BLaER1 (cell line): ENCODE results near the gene PAN3.

ENCODE experiments used
- H3K27ac ChIP-seq: shearing (Covaris generic); formaldehyde crosslinking; 2 replicates; pipeline ENCODE4 v1.8.1; 2022
- H3K27me3 ChIP-seq: shearing (Covaris generic); formaldehyde crosslinking; 2 replicates; pipeline ENCODE4 v1.8.1; 2022
- H3K36me3 ChIP-seq: shearing (Covaris generic); formaldehyde crosslinking; 2 replicates; pipeline ENCODE4 v1.8.1; 2022
- H3K4me1 ChIP-seq: shearing (Covaris generic); formaldehyde crosslinking; 2 replicates; pipeline ENCODE4 v1.8.1; 2022
- H3K4me2 ChIP-seq: shearing (Covaris generic); formaldehyde crosslinking; 2 replicates; pipeline ENCODE4 v1.8.1; 2022
- H3K4me3 ChIP-seq: shearing (Covaris generic); formaldehyde crosslinking; 2 replicates; pipeline ENCODE4 v1.8.1; 2022
- H3K9ac ChIP-seq: shearing (Covaris generic); formaldehyde crosslinking; 2 replicates; pipeline ENCODE4 v1.8.1; 2022
- H3K9me3 ChIP-seq: shearing (Covaris generic); formaldehyde crosslinking; 2 replicates; pipeline ENCODE4 v1.8.1; 2022
- H4K20me1 ChIP-seq: shearing (Covaris generic); formaldehyde crosslinking; 2 replicates; pipeline ENCODE4 v1.8.1; 2022
- Cebpa-rat ChIP-seq: shearing (Covaris generic); IDR thresholded peaks from 2 replicates; pipeline ENCODE4 v1.8.1; 2022

The PAN3 gene

DNA sequence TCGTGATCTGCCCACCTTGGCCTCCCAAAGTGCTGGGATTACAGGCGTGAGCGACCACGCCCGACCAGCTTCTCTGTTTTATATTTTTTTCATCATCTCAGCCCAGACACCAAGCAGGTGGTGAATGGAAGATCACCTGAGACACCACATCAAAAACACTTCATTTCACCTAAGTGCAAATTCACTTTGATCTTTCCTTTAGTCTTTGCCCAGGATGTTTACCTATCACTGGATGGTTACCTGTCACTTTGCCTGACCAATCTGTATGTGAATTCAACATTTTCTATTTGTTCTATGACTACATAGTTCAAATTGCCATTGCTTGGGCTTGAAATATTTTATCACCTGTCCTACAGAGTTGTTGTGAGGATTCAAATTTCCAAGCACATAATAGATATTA, 65.7 kb downstream of the PAN3 start:
- Histone ChIP-seq H3K27me3 (no peaks in the 10 kb centered on the region), H4K20me1 (no peaks in the 10 kb centered on the region), H3K4me1 (no peaks in the 10 kb centered on the region), H3K27ac (no peak overlapping the region), H3K9me3 (no peaks in the 10 kb centered on the region; the same call in 1 of the 2 replicates), H3K9ac (no peak overlapping the region), H3K36me3 (peaks cover 90% of the 10 kb centered on the region), H3K4me2 (no peak overlapping the region), H3K4me3 (no peak overlapping the region)
- no peak for TF ChIP-seq Cebpa-rat

DNA sequence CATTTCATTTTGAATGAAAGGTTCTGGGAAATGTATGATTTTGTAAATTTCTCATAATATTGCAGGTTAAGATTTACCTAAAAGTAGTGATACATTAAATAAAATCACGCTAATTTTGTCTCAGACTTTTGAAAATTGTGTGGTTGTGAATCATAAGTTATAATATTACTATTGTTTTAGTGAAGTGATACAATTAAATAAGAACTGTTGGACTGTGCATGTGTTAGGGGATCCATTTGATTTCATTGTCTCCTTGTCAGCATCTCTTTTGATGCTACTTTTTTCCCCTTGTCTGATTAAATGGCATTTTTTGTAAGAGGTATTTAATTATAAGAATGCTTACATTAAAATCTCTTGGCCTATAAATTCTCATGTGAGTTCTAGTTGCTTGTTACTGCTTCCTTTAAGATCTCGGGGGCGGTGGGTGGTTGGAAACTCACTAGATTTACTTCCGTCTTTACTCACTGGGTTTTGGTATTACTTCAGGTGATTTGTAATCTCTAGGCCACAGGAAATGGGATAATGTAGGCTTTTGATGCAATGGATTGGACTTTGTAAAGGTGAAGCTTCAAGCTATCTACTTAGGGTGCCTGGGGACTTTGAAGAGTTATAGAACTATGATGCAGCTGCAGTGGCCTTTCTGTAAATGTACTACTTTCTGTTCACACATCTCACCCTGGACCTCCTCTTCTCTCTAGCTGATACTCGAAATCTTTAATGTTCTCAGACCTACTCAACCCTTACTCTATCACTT, 66.5 kb downstream of the PAN3 start:
- no peaks in the 10 kb centered on the region for H4K20me1 ChIP-seq
- no peak for TF ChIP-seq Cebpa-rat
- no peak overlapping the region for H3K27ac ChIP-seq
- H3K4me3 ChIP-seq = no peak overlapping the region
- no peaks in the 10 kb centered on the region for H3K4me1 ChIP-seq
- no peaks in the 10 kb centered on the region; the same call in 1 of the 2 replicates for H3K9me3 ChIP-seq
- H3K9ac ChIP-seq = no peak overlapping the region
- no peak overlapping the region for H3K4me2 ChIP-seq
- peaks cover 91% of the 10 kb centered on the region for H3K36me3 ChIP-seq
- H3K27me3 ChIP-seq = no peaks in the 10 kb centered on the region

DNA sequence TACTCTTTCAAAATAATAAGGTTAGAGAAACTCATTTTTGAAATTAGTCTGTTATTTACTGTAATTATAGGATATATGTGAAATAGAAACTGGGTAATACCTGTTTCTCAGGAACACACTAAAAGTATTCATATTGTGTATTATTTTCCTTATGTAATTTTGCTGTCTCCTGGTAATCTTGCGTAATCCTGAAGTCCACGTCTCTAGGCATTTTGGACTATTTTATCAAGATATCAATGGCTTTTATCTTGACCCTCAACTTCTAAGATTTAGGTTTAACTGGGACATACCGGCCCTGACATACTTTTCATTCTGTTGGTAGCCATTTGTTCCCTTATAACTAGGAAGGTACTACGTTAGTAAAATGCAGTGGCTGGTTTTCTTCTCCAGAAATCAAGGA, 80.3 kb downstream of the PAN3 start:
- TF ChIP-seq Cebpa-rat = no peak
- Histone ChIP-seq H3K9me3 (no peaks in the 10 kb centered on the region), H3K4me2 (no peak overlapping the region), H3K4me1 (no peaks in the 10 kb centered on the region), H3K36me3 (peaks cover 49% of the 10 kb centered on the region), H4K20me1 (no peaks in the 10 kb centered on the region), H3K27me3 (no peaks in the 10 kb centered on the region), H3K27ac (no peak overlapping the region), H3K4me3 (no peak overlapping the region), H3K9ac (no peak overlapping the region)

DNA sequence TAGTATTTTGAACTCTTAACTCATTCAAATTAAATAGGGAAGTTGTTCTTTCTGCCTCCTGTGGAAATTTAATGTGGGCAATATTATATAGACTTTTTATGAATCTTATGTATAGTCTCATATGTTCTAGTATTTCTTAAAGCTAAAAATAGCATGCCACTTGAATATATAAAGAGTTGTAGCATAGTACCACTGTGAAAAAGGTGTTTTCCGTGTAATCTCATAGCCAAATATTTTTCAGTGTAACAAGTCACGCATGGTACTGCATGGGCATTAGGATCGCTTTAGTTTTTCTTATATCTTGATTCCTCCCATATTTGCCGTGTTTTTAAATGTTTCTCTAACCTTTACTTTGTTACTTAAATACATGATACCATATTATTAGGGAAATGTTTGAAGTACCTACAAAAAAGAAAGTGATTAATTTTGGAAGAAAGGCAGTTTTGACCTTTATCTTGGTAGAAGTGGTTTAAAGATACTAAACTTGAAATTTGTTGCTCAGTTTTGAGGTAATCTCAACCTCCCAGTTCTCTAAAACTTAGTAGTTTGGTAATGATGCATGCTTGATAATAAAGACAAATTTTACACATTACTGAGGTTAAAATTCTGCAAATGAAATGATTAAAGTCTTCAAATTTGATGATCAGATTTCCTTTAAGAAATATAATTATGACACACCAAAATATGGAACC, 81.2 kb downstream of the PAN3 start:
- TF ChIP-seq Cebpa-rat = no peak
- H3K36me3 ChIP-seq = peaks cover 49% of the 10 kb centered on the region

DNA sequence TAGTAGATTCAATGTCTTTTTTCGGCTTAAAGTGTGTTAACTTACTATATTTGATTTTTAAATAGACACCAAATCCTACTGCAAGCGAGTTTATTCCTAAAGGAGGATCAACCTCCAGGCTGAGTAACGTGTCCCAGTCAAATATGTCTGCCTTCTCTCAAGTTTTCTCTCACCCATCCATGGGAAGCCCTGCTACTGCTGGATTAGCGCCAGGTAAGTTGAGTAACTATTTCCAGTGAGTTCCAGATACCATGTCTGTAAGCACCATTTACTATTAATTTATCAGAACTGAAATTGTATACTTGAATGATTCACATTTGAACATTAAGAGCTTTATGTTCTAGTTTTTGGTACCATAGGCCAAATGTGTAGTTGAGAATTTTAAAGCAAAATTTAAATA, 81.8 kb downstream of the PAN3 start:
- TF ChIP-seq Cebpa-rat = no peak
- Histone ChIP-seq H3K27me3 (no peaks in the 10 kb centered on the region), H4K20me1 (no peaks in the 10 kb centered on the region), H3K4me1 (no peaks in the 10 kb centered on the region), H3K27ac (no peak overlapping the region), H3K9ac (no peak overlapping the region), H3K36me3 (peaks cover 47% of the 10 kb centered on the region), H3K4me2 (no peak overlapping the region), H3K4me3 (no peak overlapping the region), H3K9me3 (no peaks in the 10 kb centered on the region; the same call in 1 of the 2 replicates)

More for the DNA sequence above, 81.2 kb downstream of the PAN3 start:
- H3K27ac ChIP-seq = no peak overlapping the region
- H3K4me1 ChIP-seq = no peaks in the 10 kb centered on the region
- H3K9ac ChIP-seq = no peak overlapping the region
- no peak overlapping the region for H3K4me2 ChIP-seq
- H3K9me3 ChIP-seq = no peaks in the 10 kb centered on the region; the same call in 1 of the 2 replicates
- no peaks in the 10 kb centered on the region for H4K20me1 ChIP-seq
- no peaks in the 10 kb centered on the region for H3K27me3 ChIP-seq
- no peak overlapping the region for H3K4me3 ChIP-seq

DNA sequence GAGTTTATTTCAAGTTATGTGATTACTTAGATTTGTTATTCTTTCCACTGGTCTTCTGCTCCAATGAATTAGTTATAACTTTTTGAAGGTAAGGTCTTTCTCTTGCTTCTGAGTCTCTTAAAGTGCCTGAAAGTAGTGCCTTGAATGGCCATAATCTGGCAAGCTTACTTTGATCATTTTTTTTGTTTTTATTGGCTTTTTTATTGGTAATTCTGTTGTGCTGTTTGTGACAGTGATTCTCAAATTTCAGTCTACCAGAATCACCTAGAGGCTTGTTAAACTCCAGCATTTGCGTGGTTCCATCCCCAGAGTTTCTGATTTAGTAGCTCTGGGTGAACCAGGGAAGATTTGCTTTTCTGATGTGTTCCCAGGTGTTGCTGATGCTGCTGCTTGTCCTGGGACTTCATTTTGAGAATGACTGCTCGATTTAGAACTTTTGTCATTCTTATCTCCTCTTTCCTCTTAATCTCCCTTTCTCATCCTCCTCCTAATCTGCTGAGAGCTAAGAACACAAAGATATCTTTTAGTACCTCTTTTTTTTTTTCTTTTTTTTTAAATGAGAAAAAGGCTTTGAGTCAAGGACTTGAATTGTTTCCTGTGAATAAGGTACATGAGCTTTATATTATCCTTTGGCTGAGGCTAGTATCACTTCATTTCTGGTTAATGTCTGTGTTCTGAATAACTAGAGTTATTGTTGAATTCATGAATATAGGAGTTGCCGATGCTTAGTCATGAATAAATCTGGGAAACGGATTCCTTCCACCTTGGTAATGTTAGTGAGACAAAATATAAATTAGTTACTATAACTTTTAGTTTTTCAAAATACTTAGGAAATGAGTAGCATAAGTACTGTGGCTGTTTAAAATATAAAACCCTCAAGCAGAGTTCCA, 91.4 kb downstream of the PAN3 start:
- Histone ChIP-seq H3K9ac (no peak overlapping the region), H4K20me1 (no peaks in the 10 kb centered on the region), H3K27ac (no peak overlapping the region), H3K4me3 (no peak overlapping the region), H3K4me2 (no peak overlapping the region), H3K4me1 (peaks cover 13% of the 10 kb centered on the region), H3K36me3 (peaks cover 69% of the 10 kb centered on the region), H3K27me3 (no peaks in the 10 kb centered on the region), H3K9me3 (no peaks in the 10 kb centered on the region)
- no peak for TF ChIP-seq Cebpa-rat

DNA sequence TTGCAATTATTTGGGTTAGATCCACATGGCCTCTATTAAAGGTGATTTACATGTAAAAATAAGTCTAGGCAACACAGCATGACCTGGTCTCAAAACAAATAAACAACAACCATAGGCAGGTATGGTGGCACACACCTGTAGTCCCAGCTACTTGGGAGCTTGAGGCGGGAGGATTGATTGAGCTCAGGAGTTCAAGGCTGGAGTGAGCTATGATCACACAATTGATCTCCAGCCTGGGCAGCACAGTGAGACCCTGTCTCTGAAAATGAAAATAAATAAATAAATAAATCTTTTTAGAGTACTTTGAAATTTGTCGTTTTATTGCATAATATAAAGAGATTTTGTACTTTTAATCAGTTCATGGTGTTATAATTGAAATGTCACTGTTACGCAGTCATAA, 93.3 kb downstream of the PAN3 start:
- H3K4me3 ChIP-seq = no peak overlapping the region
- H3K36me3 ChIP-seq = peaks cover 73% of the 10 kb centered on the region
- H4K20me1 ChIP-seq = no peaks in the 10 kb centered on the region
- no peak overlapping the region for H3K27ac ChIP-seq
- no peak overlapping the region for H3K4me2 ChIP-seq
- H3K27me3 ChIP-seq = no peaks in the 10 kb centered on the region
- no peak overlapping the region for H3K9ac ChIP-seq
- no peak for TF ChIP-seq Cebpa-rat
- H3K4me1 ChIP-seq = peaks cover 13% of the 10 kb centered on the region
- no peaks in the 10 kb centered on the region for H3K9me3 ChIP-seq

DNA sequence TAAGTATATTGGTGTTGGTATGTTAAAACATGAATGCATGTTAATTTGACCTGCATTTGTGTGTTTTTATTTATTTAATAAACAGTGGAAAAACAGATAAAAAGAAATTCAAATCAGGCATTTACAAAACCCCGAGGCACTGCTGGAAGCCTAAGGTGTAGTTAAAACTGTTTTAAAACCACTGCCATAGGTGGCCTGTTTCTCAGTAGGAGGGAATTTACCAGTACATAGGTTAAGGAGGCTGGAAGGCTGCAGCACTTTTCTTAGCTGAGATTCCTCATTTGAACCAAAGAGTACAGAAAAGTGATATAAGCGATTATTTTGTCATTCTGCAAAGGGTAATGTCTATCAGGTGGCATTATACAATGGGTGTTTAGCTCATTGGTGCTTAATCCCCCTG, 99.6 kb downstream of the PAN3 start:
- no peak overlapping the region for H3K27ac ChIP-seq
- TF ChIP-seq Cebpa-rat = no peak
- H3K4me1 ChIP-seq = peaks cover 13% of the 10 kb centered on the region
- no peak overlapping the region for H3K4me3 ChIP-seq
- no peaks in the 10 kb centered on the region for H4K20me1 ChIP-seq
- H3K36me3 ChIP-seq = peaks cover 75% of the 10 kb centered on the region
- no peaks in the 10 kb centered on the region for H3K27me3 ChIP-seq
- peaks cover 11% of the 10 kb centered on the region; the same call in 1 of the 2 replicates for H3K9me3 ChIP-seq
- H3K9ac ChIP-seq = no peak overlapping the region
- H3K4me2 ChIP-seq = no peak overlapping the region

DNA sequence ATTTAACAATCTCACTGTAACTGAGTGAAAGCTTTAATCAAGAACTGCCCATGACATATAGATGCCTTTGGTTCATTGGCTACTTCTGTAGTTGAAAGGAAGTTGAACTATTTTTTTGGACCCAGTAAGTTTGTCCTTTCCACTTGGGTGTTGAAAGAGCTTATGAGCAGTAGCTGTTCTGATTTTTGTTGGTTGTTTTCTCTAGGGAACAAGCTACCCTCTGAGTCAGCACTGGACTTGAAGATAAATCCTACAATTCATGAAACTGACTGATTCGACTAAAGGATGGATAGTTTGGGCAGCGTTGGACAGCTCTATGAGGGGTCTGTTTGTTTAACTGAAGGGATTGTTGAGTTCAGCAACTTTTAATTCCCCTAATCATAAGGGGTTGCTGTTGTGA, 101.0 kb downstream of the PAN3 start:
- Histone ChIP-seq H3K9ac (no peak overlapping the region), H3K4me2 (no peak overlapping the region), H3K36me3 (peaks cover 76% of the 10 kb centered on the region), H3K27ac (no peak overlapping the region), H3K27me3 (no peaks in the 10 kb centered on the region), H3K4me3 (no peak overlapping the region), H3K4me1 (no peaks in the 10 kb centered on the region), H4K20me1 (no peaks in the 10 kb centered on the region), H3K9me3 (peaks cover 21% of the 10 kb centered on the region)
- no peak for TF ChIP-seq Cebpa-rat
